Measurements from ENCODE around the gene RAPSN. TPM values are rescaled to one million over a fixed set of nuclear protein-coding genes. Genes with fewer than 3 reads are reported as not detected.

Gene RAPSN
- total and polyA plus RNA-seq, 2 experiments from 2014 or later, result 0.17 to 0.23 TPM

DNA sequence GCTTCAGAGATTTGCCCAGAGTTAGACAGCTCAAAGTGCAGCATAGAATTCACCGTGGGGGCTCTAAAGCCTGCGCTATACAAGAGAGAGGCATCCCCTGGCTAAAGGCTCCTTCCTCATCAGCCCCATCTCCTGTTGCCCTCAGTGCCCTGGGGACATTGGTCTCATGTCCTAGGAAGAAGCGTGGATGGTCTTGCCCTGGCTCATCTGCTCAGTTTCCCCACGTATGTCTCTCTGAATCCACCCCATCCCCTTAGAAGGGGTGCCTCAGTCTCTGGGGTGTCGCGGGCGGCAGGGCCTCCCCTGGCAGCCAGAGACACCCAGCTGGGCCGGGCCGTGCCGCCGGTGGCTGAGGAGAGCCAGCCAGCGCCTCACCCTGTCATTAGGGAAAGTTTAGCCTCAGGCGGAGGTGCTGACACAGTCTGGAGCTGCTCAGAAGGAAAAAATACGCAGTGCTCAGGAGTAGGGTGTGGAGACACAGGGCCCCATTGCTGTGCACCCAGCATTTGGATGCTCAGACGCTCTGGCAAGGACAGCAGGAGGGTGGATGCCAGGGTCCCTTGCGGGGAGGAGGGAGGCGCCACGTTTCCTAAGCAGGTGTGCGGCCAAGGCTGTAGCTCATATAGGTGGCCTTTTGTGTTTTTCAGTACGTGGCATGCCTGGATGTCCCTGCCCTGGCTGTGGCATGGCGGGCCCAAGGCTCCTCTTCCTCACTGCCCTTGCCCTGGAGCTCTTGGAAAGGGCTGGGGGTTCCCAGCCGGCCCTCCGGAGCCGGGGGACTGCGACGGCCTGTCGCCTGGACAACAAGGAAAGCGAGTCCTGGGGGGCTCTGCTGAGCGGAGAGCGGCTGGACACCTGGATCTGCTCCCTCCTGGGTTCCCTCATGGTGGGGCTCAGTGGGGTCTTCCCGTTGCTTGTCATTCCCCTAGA is 39.2 kb downstream of the RAPSN start:
- H3K36me3 ChIP-seq (ENCODE audit: insufficient read depth), result no peaks in the 10 kb centered on the region
- Mint-ChIP-seq H3K4me1 (peaks cover 11% of the 10 kb centered on the region), H3K9me3 (no peaks in the 10 kb centered on the region), H3K27ac (no peak overlapping the region), H3K4me3 (peak overlapping the region; percentile 89), H3K27me3 (ENCODE audit: insufficient read depth, low read depth, poor library complexity) (peaks cover 7% of the 10 kb centered on the region), H3K36me3 (ENCODE audit: low read depth) (peaks cover 8% of the 10 kb centered on the region; the same call in 2 of the 3 replicates)
- DNase-seq (ENCODE audit: low spot score) (no peak), ATAC-seq (no peak)
- no peaks in the 10 kb centered on the region for H3K9me2 ChIP-seq (ENCODE audit: insufficient read depth)
- no peaks in the 10 kb centered on the region; the same call in 1 of the 2 replicates for H4K20me1 ChIP-seq (replicated peaks; ENCODE audit: insufficient read depth)
- no peak overlapping the region for H3K27ac ChIP-seq (ENCODE audit: low read depth)
- H3K4me1 ChIP-seq (ENCODE audit: insufficient read depth), result peaks cover 11% of the 10 kb centered on the region; the same call in 1 of the 2 replicates
- H3K4me3 ChIP-seq, result peak overlapping the region; percentile 95; the same call in 1 of the 2 replicates
- no peaks in the 10 kb centered on the region for H3K27me3 ChIP-seq (ENCODE audit: insufficient read depth)
- no peak overlapping the region for H2AFZ ChIP-seq
- no peak for TF ChIP-seq NANOG (IDR thresholded peaks at IDR 0.05; ENCODE audit: borderline replicate concordance)
- TF ChIP-seq JUNB (IDR thresholded peaks at IDR 0.05; ENCODE audit: unreplicated experiment), result no peak
- no peak for TF ChIP-seq ZNF331 (CRISPR knock-in tag; IDR thresholded peaks at IDR 0.05; ENCODE audit: low read depth)
- TF ChIP-seq CREB1 (CRISPR knock-in tag; IDR thresholded peaks at IDR 0.05; ENCODE audit: low read depth), result no peak
- TF ChIP-seq EZH2 (IDR thresholded peaks at IDR 0.05; ENCODE audit: low read depth, unreplicated experiment), result no peak
- TF ChIP-seq, protein P1, sequence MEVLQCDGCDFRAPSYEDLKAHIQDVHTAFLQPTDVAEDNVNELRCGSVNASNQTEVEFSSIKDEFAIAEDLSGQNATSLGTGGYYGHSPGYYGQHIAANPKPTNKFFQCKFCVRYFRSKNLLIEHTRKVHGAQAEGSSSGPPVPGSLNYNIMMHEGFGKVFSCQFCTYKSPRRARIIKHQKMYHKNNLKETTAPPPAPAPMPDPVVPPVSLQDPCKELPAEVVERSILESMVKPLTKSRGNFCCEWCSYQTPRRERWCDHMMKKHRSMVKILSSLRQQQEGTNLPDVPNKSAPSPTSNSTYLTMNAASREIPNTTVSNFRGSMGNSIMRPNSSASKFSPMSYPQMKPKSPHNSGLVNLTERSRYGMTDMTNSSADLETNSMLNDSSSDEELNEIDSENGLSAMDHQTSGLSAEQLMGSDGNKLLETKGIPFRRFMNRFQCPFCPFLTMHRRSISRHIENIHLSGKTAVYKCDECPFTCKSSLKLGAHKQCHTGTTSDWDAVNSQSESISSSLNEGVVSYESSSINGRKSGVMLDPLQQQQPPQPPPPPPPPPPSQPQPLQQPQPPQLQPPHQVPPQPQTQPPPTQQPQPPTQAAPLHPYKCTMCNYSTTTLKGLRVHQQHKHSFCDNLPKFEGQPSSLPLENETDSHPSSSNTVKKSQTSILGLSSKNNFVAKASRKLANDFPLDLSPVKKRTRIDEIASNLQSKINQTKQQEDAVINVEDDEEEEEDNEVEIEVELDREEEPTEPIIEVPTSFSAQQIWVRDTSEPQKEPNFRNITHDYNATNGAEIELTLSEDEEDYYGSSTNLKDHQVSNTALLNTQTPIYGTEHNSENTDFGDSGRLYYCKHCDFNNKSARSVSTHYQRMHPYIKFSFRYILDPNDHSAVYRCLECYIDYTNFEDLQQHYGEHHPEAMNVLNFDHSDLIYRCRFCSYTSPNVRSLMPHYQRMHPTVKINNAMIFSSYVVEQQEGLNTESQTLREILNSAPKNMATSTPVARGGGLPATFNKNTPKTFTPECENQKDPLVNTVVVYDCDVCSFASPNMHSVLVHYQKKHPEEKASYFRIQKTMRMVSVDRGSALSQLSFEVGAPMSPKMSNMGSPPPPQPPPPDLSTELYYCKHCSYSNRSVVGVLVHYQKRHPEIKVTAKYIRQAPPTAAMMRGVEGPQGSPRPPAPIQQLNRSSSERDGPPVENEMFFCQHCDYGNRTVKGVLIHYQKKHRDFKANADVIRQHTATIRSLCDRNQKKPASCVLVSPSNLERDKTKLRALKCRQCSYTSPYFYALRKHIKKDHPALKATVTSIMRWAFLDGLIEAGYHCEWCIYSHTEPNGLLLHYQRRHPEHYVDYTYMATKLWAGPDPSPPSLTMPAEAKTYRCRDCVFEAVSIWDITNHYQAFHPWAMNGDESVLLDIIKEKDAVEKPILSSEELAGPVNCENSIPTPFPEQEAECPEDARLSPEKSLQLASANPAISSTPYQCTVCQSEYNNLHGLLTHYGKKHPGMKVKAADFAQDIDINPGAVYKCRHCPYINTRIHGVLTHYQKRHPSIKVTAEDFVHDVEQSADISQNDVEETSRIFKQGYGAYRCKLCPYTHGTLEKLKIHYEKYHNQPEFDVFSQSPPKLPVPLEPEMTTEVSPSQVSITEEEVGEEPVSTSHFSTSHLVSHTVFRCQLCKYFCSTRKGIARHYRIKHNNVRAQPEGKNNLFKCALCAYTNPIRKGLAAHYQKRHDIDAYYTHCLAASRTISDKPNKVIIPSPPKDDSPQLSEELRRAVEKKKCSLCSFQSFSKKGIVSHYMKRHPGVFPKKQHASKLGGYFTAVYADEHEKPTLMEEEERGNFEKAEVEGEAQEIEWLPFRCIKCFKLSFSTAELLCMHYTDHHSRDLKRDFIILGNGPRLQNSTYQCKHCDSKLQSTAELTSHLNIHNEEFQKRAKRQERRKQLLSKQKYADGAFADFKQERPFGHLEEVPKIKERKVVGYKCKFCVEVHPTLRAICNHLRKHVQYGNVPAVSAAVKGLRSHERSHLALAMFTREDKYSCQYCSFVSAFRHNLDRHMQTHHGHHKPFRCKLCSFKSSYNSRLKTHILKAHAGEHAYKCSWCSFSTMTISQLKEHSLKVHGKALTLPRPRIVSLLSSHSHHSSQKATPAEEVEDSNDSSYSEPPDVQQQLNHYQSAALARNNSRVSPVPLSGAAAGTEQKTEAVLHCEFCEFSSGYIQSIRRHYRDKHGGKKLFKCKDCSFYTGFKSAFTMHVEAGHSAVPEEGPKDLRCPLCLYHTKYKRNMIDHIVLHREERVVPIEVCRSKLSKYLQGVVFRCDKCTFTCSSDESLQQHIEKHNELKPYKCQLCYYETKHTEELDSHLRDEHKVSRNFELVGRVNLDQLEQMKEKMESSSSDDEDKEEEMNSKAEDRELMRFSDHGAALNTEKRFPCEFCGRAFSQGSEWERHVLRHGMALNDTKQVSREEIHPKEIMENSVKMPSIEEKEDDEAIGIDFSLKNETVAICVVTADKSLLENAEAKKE (CRISPR knock-in tag; IDR thresholded peaks at IDR 0.05), result no peak
- TF ChIP-seq ZNF114 (CRISPR knock-in tag; IDR thresholded peaks at IDR 0.05), result no peak
- TF ChIP-seq, protein P2, sequence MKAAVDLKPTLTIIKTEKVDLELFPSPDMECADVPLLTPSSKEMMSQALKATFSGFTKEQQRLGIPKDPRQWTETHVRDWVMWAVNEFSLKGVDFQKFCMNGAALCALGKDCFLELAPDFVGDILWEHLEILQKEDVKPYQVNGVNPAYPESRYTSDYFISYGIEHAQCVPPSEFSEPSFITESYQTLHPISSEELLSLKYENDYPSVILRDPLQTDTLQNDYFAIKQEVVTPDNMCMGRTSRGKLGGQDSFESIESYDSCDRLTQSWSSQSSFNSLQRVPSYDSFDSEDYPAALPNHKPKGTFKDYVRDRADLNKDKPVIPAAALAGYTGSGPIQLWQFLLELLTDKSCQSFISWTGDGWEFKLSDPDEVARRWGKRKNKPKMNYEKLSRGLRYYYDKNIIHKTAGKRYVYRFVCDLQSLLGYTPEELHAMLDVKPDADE (IDR thresholded peaks at IDR 0.05), result no peak
- no peak for TF ChIP-seq STAT1 (IDR thresholded peaks at IDR 0.05; ENCODE audit: unreplicated experiment)
- TF ChIP-seq POLR2AphosphoS5 (IDR thresholded peaks at IDR 0.05; ENCODE audit: low read depth), result no peak
- TF ChIP-seq, protein P3, sequence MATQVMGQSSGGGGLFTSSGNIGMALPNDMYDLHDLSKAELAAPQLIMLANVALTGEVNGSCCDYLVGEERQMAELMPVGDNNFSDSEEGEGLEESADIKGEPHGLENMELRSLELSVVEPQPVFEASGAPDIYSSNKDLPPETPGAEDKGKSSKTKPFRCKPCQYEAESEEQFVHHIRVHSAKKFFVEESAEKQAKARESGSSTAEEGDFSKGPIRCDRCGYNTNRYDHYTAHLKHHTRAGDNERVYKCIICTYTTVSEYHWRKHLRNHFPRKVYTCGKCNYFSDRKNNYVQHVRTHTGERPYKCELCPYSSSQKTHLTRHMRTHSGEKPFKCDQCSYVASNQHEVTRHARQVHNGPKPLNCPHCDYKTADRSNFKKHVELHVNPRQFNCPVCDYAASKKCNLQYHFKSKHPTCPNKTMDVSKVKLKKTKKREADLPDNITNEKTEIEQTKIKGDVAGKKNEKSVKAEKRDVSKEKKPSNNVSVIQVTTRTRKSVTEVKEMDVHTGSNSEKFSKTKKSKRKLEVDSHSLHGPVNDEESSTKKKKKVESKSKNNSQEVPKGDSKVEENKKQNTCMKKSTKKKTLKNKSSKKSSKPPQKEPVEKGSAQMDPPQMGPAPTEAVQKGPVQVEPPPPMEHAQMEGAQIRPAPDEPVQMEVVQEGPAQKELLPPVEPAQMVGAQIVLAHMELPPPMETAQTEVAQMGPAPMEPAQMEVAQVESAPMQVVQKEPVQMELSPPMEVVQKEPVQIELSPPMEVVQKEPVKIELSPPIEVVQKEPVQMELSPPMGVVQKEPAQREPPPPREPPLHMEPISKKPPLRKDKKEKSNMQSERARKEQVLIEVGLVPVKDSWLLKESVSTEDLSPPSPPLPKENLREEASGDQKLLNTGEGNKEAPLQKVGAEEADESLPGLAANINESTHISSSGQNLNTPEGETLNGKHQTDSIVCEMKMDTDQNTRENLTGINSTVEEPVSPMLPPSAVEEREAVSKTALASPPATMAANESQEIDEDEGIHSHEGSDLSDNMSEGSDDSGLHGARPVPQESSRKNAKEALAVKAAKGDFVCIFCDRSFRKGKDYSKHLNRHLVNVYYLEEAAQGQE (IDR thresholded peaks at IDR 0.05; ENCODE audit: unreplicated experiment), result no peak
- TF ChIP-seq EZH2phosphoT487 (IDR thresholded peaks at IDR 0.05; ENCODE audit: unreplicated experiment), result no peak
- TF ChIP-seq, protein P4, sequence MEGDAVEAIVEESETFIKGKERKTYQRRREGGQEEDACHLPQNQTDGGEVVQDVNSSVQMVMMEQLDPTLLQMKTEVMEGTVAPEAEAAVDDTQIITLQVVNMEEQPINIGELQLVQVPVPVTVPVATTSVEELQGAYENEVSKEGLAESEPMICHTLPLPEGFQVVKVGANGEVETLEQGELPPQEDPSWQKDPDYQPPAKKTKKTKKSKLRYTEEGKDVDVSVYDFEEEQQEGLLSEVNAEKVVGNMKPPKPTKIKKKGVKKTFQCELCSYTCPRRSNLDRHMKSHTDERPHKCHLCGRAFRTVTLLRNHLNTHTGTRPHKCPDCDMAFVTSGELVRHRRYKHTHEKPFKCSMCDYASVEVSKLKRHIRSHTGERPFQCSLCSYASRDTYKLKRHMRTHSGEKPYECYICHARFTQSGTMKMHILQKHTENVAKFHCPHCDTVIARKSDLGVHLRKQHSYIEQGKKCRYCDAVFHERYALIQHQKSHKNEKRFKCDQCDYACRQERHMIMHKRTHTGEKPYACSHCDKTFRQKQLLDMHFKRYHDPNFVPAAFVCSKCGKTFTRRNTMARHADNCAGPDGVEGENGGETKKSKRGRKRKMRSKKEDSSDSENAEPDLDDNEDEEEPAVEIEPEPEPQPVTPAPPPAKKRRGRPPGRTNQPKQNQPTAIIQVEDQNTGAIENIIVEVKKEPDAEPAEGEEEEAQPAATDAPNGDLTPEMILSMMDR (conservative IDR thresholded peaks at IDR 0.05; ENCODE audit: low read depth in 2 of 2), result no peak
- H3K4me2 ChIP-seq, result peak overlapping the region; percentile 97
- peaks cover 12% of the 10 kb centered on the region for H3F3A ChIP-seq (replicated peaks; ENCODE audit: low read depth)
- no peaks in the 10 kb centered on the region for H3K79me2 ChIP-seq (replicated peaks; ENCODE audit: insufficient read depth)
